NCI-H146 (cell line): Measurements from ENCODE around the gene KLHDC3.

Experiments used
- DNase-seq: peaks from one replicate; lab custom pipeline; 2025; lab: John Stamatoyannopoulos, UW

The KLHDC3 gene

DNA sequence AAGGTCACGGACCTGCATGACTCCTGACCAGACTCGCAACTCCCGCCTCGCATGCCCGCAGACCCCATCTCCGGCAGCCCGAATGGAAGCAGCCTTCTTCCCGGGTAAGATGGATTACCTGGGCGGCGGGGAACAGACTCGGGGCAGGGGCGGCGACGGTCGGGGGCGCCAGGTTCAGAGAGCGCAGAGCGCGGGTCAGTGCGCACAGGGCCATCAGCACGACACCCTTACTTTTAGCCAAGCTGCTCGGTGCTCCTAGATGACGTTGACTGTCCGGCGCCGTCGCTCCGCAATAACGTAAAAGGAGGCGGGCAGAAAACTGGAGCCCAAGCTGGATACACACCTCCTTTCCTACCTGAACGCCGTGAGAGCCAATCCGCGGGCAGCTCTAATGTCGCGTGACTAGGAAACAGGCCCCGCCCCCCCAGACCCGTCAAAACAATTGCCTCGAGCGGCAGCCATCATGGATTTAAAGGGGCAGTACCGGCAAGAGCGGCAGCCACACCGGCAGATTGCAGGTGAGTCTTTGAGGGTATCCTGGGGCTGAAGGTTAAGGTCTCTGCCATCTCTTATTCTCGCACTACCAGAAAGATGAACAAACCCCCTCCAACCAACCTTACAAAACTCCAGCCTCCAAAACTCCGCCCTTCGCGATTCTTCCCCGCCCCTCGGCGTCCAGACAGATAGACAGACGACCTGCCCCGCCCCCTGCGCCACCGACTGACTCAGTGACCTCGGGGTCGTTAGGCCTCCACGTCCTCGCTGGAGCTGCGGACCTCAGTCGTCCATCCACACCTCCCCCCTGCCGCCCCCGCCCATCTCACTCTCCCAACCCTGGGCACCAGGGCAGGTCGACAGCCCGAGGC is 45.4 kb downstream of the KLHDC3 start, which contains the start of the genes KLC4 and MRPL2:
TSS of gene KLC4 (plus strand) at position 464 of the 866 bp plus-strand sequence. CDS start 1,705 bp downstream, outside the sequence.
TSS of gene MRPL2 (minus strand) at position 267 of the 866 bp plus-strand sequence. CDS start at position 214, 53 bp downstream.
- peak; percentile 100 for DNase-seq

DNA sequence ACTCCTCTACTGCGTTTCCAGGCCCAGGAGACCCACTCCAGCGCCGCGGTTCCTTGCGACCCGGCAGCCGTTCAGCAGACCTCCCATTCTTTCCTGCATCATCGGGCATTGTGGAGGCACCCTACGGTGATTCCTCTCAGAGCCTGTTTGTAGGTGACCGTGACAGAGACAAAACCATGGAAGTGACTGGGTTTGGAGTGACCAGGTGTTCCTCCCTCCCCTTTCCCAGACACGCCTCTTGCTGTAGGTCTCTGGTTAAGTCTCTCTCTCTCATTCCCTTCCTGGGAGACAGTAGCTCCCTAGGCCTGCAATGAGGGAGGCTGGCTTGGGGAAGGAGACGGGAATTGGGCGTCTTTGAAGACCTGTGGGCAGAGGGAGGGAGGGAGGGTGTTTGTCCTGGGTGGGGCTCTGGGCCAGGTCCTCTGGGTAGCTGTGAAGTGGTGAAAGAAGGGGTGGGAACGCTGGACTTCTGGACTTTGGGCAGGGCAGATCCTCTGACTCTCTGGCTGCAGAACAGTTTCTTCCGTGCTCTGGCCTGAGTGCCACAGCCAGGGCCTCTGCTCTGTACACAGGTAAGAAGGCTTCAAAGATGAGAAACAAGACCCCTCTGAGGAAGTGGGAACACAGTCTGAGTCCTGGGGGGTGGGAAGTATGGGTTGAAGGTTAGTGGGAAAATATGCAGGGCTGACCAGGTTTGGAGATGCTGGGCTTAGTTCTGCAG is 46.1 kb downstream of the KLHDC3 start:
- DNase-seq = peak; percentile 84

- no peak for DNase-seq
Observed at GRCh38 chr6:43060755-43061633, 46.9 kb downstream of the KLHDC3 start.

- DNase-seq = no peak
Observed at GRCh38 chr6:43061861-43062260, 47.8 kb downstream of the KLHDC3 start.

GRCh38 chr6:43062818-43063217 is 48.8 kb downstream of the KLHDC3 start:
- no peak for DNase-seq

- DNase-seq = peak; percentile 71
Observed at GRCh38 chr6:43070028-43070632, 56.1 kb downstream of the KLHDC3 start.
